Neural progenitor cell (in vitro differentiated cells): ENCODE data around the gene LYPLA2. TPM values are rescaled to one million over a fixed set of nuclear protein-coding genes. Genes with fewer than 3 reads are reported as not detected.

ENCODE experiments used
- DNase-seq: peaks from one replicate; pipeline ENCODE4 v3.0.0-alpha.2; 2016; ENCODE audit warnings: low spot score
- H2AFZ ChIP-seq: fragments of 200-600 bp; sonication (generic); replicated peaks from 2 replicates; pipeline ENCODE4 v1.6.1; 2016; ENCODE audit warnings: antibody characterized with exemption
- H3F3A ChIP-seq: fragments of 200-600 bp; sonication (generic); 2 replicates; pipeline ENCODE4 v1.6.1; 2016; ENCODE audit warnings: antibody characterized with exemption, low read depth
- H3K27ac ChIP-seq: fragments of 200-600 bp; sonication (generic); 2 replicates; pipeline ENCODE4 v1.5.1; 2016; ENCODE audit warnings: mild to moderate bottlenecking
- H3K27me3 ChIP-seq: fragments of 200-600 bp; sonication (generic); 2 replicates; pipeline ENCODE4 v1.6.1; 2016; ENCODE audit warnings: mild to moderate bottlenecking, moderate library complexity
- H3K36me3 ChIP-seq: fragments of 200-600 bp; sonication (generic); 2 replicates; pipeline ENCODE4 v1.5.1; 2016
- H3K4me1 ChIP-seq: fragments of 200-600 bp; sonication (generic); 2 replicates; pipeline ENCODE4 v1.6.1; 2016; ENCODE audit warnings: mixed run types
- H3K4me2 ChIP-seq: fragments of 200-600 bp; sonication (generic); 2 replicates; pipeline ENCODE4 v1.6.1; 2016
- H3K4me3 ChIP-seq: fragments of 200-600 bp; sonication (generic); 2 replicates; pipeline ENCODE4 v1.5.1; 2016
- H3K79me2 ChIP-seq: fragments of 200-600 bp; sonication (generic); 2 replicates; pipeline ENCODE4 v1.6.1; 2016; ENCODE audit warnings: low read depth
- H3K9ac ChIP-seq: fragments of 200-600 bp; sonication (generic); 2 replicates; pipeline ENCODE4 v1.6.1; 2016
- H3K9me3 ChIP-seq: fragments of 200-600 bp; sonication (generic); 2 replicates; pipeline ENCODE4 v1.5.1; 2016; ENCODE audit warnings: low read depth
- H4K20me1 ChIP-seq: fragments of 200-600 bp; sonication (generic); 2 replicates; pipeline ENCODE4 v1.6.1; 2016; ENCODE audit warnings: low read depth
- H3K27ac Mint-ChIP-seq: 3 replicates; pipeline ENCODE4 v1.8.0; 2021; ENCODE audit warnings: mixed read lengths
- H3K27me3 Mint-ChIP-seq: 2 replicates; pipeline ENCODE4 v1.8.0; 2022; ENCODE audit warnings: low read depth, mild to moderate bottlenecking, inconsistent platforms, moderate library complexity, mixed read lengths; ENCODE audit not compliant: insufficient read depth
- H3K36me3 Mint-ChIP-seq: 3 replicates; pipeline ENCODE4 v1.8.0; 2021; ENCODE audit warnings: mixed read lengths
- H3K4me1 Mint-ChIP-seq: 3 replicates; pipeline ENCODE4 v1.8.0; 2021; ENCODE audit warnings: mixed read lengths
- H3K4me3 Mint-ChIP-seq: 3 replicates; pipeline ENCODE4 v1.8.0; 2021; ENCODE audit warnings: mild to moderate bottlenecking, moderate library complexity, mixed read lengths
- H3K9me3 Mint-ChIP-seq: 3 replicates; pipeline ENCODE4 v1.8.0; 2020; ENCODE audit warnings: mixed read lengths
- EZH2 ChIP-seq: fragments of 200-600 bp; sonication (generic); IDR thresholded peaks from 2 replicates; pipeline ENCODE4 v1.6.1; 2017; ENCODE audit warnings: antibody characterized with exemption, mild to moderate bottlenecking, moderate library complexity
- EZH2phosphoT487 ChIP-seq: fragments of 200-600 bp; sonication (generic); IDR thresholded peaks from 2 replicates; pipeline ENCODE4 v1.6.1; 2017; ENCODE audit warnings: antibody characterized with exemption
- total RNA-seq: library from RNA; depleted of rRNA; stranded (reverse); fragments of >200 nt; gene quantifications from 2 replicates; pipeline ENCODE4 v1.2.3, GENCODE V29; 2015; ENCODE audit warnings: low replicate concordance
- TF ChIP-seq, protein P1 (sequence below): fragments of 200-600 bp; sonication (generic); IDR thresholded peaks from 2 replicates; pipeline ENCODE4 v1.5.1; 2017; ENCODE audit warnings: antibody characterized with exemption, mild to moderate bottlenecking

LYPLA2 gene
- 41.8 and 102 TPM in 2 replicates for total RNA-seq

DNA sequence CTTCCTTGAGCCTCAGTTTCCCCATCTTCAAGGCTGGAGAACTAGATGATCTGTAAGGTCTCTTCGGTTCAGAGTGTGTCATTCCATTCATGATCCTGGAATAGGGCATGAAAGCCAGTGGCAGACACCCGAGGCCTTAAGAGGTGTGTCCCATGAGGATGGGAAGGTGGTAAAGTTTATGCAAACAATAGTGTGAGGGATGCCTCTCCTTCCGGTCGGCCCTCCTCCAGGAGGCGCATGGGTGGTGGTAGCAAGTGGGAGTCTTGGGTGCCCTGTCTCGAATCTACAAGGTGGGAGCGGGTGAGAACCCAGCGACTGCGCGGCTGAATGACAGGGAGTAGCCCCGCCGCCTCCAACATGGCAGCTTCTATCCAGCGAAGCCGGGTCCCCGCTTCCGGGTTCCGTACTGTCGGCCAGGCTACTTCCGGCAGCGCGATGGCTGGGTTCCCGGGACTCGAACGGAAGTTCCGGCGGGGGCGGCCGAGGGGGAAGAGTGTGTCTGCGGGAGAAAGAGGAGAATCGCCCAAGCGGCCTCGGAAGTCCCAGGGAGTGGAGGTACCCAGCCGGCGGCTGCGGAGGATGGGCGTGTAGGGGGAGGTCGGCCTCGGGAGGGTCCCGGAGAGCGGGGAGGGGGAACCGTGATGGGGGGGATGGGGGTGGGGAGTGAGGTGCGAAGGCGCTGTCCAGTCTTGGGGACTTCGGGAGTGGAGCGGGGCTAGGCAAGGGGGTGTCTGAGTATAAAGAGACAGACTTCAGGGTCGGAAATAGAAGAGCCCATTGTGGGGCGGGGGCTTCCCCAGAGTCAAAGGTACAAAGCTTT is at the start of gene LYPLA2:
TSS of gene LYPLA2 (plus strand) at position 450 of the 820 bp plus-strand sequence. CDS start 1,538 bp downstream, outside the sequence.
- Histone ChIP-seq H2AFZ (no peak within 1 kb of the TSS), H3K79me2 (peaks cover 22% of the 10 kb centered on the region), H3K4me1 (peaks cover 3% of the 10 kb centered on the region), H3F3A (peaks cover 26% of the 10 kb centered on the region), H3K27ac (no peak within 1 kb of the TSS), H3K9me3 (no peaks in the 10 kb centered on the region), H3K4me3 (peak within 1 kb of the TSS; percentile 97), H3K36me3 (no peaks in the 10 kb centered on the region), H3K4me2 (peak within 1 kb of the TSS; percentile 100), H3K27me3 (no peaks in the 10 kb centered on the region), H3K9ac (peak within 1 kb of the TSS; percentile 78), H4K20me1 (no peaks in the 10 kb centered on the region)
- TF ChIP-seq EZH2phosphoT487 (no peak), EZH2 (no peak)
- TF ChIP-seq, protein P1, sequence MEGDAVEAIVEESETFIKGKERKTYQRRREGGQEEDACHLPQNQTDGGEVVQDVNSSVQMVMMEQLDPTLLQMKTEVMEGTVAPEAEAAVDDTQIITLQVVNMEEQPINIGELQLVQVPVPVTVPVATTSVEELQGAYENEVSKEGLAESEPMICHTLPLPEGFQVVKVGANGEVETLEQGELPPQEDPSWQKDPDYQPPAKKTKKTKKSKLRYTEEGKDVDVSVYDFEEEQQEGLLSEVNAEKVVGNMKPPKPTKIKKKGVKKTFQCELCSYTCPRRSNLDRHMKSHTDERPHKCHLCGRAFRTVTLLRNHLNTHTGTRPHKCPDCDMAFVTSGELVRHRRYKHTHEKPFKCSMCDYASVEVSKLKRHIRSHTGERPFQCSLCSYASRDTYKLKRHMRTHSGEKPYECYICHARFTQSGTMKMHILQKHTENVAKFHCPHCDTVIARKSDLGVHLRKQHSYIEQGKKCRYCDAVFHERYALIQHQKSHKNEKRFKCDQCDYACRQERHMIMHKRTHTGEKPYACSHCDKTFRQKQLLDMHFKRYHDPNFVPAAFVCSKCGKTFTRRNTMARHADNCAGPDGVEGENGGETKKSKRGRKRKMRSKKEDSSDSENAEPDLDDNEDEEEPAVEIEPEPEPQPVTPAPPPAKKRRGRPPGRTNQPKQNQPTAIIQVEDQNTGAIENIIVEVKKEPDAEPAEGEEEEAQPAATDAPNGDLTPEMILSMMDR, result no peak
- Mint-ChIP-seq H3K27me3 (no peaks in the 10 kb centered on the region), H3K4me3 (peak within 1 kb of the TSS; percentile 94), H3K36me3 (peaks cover 18% of the 10 kb centered on the region), H3K4me1 (peaks cover 15% of the 10 kb centered on the region), H3K9me3 (no peaks in the 10 kb centered on the region), H3K27ac (peak within 1 kb of the TSS; percentile 87)
- DNase-seq, result peak; percentile 92

DNA sequence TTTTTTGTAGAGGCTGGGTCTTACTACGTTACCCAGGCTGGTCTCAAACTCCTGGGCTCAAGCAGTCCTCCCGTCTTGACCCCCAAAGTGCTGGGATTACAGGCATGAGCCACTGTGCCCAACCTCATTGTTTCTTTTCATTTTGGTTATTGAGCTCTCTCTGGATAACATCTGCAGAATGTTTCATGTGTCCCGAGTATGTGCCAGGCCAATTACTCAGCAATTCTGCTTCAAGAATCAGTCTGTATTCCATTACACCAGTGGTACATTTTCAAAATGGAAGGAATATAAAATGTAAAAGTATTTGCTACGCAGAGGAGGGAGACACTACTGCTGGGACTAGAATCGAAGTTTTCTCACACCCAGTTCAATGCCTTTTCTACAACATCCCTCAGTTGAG is 49.3 kb upstream of the LYPLA2 start:
- H3F3A ChIP-seq, result peaks cover 27% of the 10 kb centered on the region
- H3K9ac ChIP-seq, result no peak overlapping the region
- Mint-ChIP-seq H3K4me3 (peak overlapping the region; percentile 90), H3K9me3 (no peaks in the 10 kb centered on the region), H3K27me3 (peaks cover 5% of the 10 kb centered on the region), H3K4me1 (peaks cover 26% of the 10 kb centered on the region), H3K36me3 (peaks cover 5% of the 10 kb centered on the region), H3K27ac (no peak overlapping the region)
- no peak overlapping the region for H3K27ac ChIP-seq
- H3K4me3 ChIP-seq, result no peak overlapping the region
- no peak for DNase-seq
- H3K79me2 ChIP-seq, result peaks cover 33% of the 10 kb centered on the region
- no peaks in the 10 kb centered on the region for H3K27me3 ChIP-seq
- no peak overlapping the region for H3K4me2 ChIP-seq
- peaks cover 10% of the 10 kb centered on the region for H3K4me1 ChIP-seq
- no peak overlapping the region for H2AFZ ChIP-seq
- no peak for TF ChIP-seq EZH2
- TF ChIP-seq EZH2phosphoT487, result no peak
- TF ChIP-seq, protein P1, result no peak
- H3K9me3 ChIP-seq, result no peaks in the 10 kb centered on the region
- peaks cover 27% of the 10 kb centered on the region for H4K20me1 ChIP-seq
- H3K36me3 ChIP-seq, result no peaks in the 10 kb centered on the region

DNA sequence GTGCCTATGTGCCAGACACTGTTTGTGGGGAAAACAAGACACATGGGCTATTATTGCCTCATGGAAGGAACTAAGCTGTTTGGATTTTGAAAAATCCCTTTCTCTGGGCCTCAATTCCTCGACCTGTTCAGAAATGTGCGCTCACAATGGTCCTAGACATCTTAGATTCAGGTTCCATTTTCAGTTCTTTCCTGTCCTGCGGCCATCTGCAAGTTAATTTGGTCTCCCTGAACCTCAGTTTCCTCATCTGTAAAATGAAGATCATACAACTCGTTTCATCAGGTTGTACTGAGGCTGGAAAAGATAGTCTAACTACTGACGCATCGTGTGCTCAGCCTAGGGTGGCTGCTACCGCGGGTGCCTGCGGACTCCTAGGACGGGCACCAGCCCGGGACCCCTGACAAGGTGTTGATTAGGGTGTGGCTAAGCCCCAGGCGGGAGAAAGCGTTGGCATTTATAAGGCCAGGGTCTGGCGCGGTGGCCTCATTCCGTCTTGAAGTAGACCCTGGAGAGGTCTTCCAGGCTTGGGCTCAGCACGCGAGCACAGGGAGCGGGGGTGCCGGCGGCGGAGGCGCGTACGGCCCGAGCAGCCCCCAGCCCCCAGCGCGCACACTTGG is 48.2 kb upstream of the LYPLA2 start:
- H3K27me3 ChIP-seq, result no peaks in the 10 kb centered on the region
- peak overlapping the region; percentile 59 for H2AFZ ChIP-seq
- peaks cover 29% of the 10 kb centered on the region for H3K4me1 Mint-ChIP-seq
- H3K79me2 ChIP-seq, result peaks cover 44% of the 10 kb centered on the region
- H3F3A ChIP-seq, result peaks cover 27% of the 10 kb centered on the region
- peak overlapping the region; percentile 83 for H3K4me2 ChIP-seq
- no peaks in the 10 kb centered on the region for H3K9me3 ChIP-seq
- H3K9ac ChIP-seq, result peak overlapping the region; percentile 35
- peaks cover 5% of the 10 kb centered on the region for H3K27me3 Mint-ChIP-seq
- H3K27ac ChIP-seq, result no peak overlapping the region
- no peak overlapping the region for H3K27ac Mint-ChIP-seq
- peak overlapping the region; percentile 90 for H3K4me3 Mint-ChIP-seq
- DNase-seq, result no peak
- no peaks in the 10 kb centered on the region for H3K9me3 Mint-ChIP-seq
- no peaks in the 10 kb centered on the region for H3K36me3 ChIP-seq
- H3K36me3 Mint-ChIP-seq, result peaks cover 8% of the 10 kb centered on the region
- H4K20me1 ChIP-seq, result peaks cover 38% of the 10 kb centered on the region
- TF ChIP-seq EZH2phosphoT487 (no peak), EZH2 (no peak)
- TF ChIP-seq, protein P1, result no peak
- peaks cover 10% of the 10 kb centered on the region for H3K4me1 ChIP-seq
- peak overlapping the region; percentile 96 for H3K4me3 ChIP-seq
